Activated CD4-positive, alpha-beta T cell treated with anti-CD3 and anti-CD28 coated beads for 24 hours (primary cell): Measurements from ENCODE around the gene FRS3.

Experiments used
- DNase-seq, 2 donors: peaks; one replicate each; pipeline ENCODE4 v3.0.0-alpha.2; 2020; ENCODE audit warnings: low read depth in 2 of 2

Gene FRS3

GRCh38 chr6:41790045-41790444 lies 10.3 kb upstream of the FRS3 start:
- DNase-seq: no peak

GRCh38 chr6:41789390-41789724 lies 9.7 kb upstream of the FRS3 start:
- DNase-seq: no peak

GRCh38 chr6:41787219-41787917 lies 7.7 kb upstream of the FRS3 start, which contains the start of gene TOMM6:
TSS of gene TOMM6 (plus strand) at chr6:41787694. CDS start at chr6:41787698, 4 bp downstream.
- peak; percentile 94 to 95 for DNase-seq

- DNase-seq: peak; percentile 84
Observed at GRCh38 chr6:41786451-41787218, 6.9 kb upstream of the FRS3 start.

- DNase-seq: no peak
Observed at GRCh38 chr6:41785689-41786450, 6.2 kb upstream of the FRS3 start.

GRCh38 chr6:41785254-41785653 lies 5.6 kb upstream of the FRS3 start:
- DNase-seq: no peak

- no peak for DNase-seq
Observed at GRCh38 chr6:41784581-41785171, 5.0 kb upstream of the FRS3 start.

GRCh38 chr6:41783106-41783780 lies 3.5 kb upstream of the FRS3 start:
- no peak for DNase-seq

GRCh38 chr6:41781366-41781730 lies 1.6 kb upstream of the FRS3 start:
- no peak for DNase-seq

- DNase-seq: no peak
Observed at GRCh38 chr6:41780551-41781365, 1.1 kb upstream of the FRS3 start, which contains the start of gene PRICKLE4. TSS of gene PRICKLE4 (plus strand) at chr6:41780782. CDS start at chr6:41783474, 2,692 bp downstream.

- DNase-seq: no peak
Observed at GRCh38 chr6:41779336-41779735, 364 bp downstream of the FRS3 start.

GRCh38 chr6:41778895-41779294 lies 805 bp downstream of the FRS3 start:
- DNase-seq: no peak

- DNase-seq: no peak
Observed at GRCh38 chr6:41777551-41778285, 2.0 kb downstream of the FRS3 start.

GRCh38 chr6:41775293-41775882 lies 4.3 kb downstream of the FRS3 start:
- DNase-seq: no peak

GRCh38 chr6:41774841-41775240 lies 4.9 kb downstream of the FRS3 start:
- no peak for DNase-seq

- no peak for DNase-seq
Observed at GRCh38 chr6:41771058-41771983, 8.4 kb downstream of the FRS3 start.

- DNase-seq: no peak
Observed at GRCh38 chr6:41770381-41771057, 9.2 kb downstream of the FRS3 start.

GRCh38 chr6:41769376-41769775 lies 10.3 kb downstream of the FRS3 start:
- no peak for DNase-seq
